Measurements from ENCODE around the gene LUZP2.

The LUZP2 gene

DNA sequence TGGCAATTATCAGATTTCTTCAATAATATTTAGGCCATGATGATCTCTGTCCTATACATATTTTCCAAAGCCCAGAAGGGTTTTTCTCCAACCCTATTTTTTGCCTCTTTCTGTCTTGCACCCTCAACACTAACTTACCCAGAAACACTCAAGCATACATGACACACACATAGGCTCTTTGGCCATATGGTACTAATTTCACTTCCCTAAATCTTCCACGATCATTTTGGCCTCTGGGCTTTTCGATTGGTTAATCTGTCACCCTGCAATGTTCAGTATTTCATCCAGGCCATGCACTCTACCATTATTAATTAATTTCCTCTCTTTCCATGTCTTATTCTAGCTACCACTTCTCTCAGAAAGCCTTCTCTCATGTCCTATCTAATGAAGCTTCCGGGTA, 59.8 kb downstream of the LUZP2 start:
- Histone ChIP-seq H3K27ac (no peak overlapping the region), H3K4me3 (no peak overlapping the region)
- no peak for DNase-seq (ENCODE audit: low spot score)
- TF ChIP-seq, protein P1, sequence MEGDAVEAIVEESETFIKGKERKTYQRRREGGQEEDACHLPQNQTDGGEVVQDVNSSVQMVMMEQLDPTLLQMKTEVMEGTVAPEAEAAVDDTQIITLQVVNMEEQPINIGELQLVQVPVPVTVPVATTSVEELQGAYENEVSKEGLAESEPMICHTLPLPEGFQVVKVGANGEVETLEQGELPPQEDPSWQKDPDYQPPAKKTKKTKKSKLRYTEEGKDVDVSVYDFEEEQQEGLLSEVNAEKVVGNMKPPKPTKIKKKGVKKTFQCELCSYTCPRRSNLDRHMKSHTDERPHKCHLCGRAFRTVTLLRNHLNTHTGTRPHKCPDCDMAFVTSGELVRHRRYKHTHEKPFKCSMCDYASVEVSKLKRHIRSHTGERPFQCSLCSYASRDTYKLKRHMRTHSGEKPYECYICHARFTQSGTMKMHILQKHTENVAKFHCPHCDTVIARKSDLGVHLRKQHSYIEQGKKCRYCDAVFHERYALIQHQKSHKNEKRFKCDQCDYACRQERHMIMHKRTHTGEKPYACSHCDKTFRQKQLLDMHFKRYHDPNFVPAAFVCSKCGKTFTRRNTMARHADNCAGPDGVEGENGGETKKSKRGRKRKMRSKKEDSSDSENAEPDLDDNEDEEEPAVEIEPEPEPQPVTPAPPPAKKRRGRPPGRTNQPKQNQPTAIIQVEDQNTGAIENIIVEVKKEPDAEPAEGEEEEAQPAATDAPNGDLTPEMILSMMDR (IDR thresholded peaks at IDR 0.05): no peak

DNA sequence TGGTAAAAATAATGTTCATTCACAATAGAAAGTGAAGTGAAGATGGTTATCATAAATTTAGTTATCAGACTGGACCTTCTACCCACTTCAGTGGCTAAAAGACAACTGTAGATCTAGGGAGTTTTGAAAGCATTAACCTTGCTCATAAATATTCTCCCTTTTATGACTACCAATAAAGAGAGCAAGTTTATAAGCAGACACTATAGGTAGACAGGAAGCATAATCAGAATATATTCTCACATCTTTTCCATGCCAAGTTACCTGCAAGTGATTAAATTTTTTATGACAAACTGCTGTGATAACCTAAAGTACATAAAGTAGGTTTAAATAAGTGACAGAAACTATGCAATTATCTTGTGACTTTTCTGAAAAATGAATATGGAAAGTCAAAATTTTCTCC, 62.5 kb downstream of the LUZP2 start:
- Histone ChIP-seq H3K27ac (no peak overlapping the region), H3K4me3 (no peak overlapping the region)
- DNase-seq (ENCODE audit: low spot score): no peak
- TF ChIP-seq, protein P1 (IDR thresholded peaks at IDR 0.05): no peak

DNA sequence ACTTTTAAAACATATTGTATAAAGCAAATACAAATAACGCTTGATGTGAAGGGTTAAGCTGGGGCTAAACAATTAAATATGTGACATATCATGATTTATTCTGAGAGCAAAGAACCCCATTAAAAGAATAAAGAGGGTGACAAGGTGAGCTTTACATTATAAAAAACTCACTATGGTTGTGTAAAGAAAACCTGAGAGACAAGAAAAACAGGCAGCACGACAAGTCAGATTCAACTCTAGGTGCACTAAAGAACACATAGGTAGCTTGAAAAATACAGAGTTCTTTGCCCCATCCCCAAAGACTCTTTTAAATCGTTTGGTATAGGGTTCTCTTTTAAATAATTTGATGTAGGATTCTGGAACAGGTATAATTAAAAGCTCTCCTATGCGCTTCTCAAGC, 63.5 kb downstream of the LUZP2 start:
- H3K4me3 ChIP-seq: no peak overlapping the region
- TF ChIP-seq, protein P1 (IDR thresholded peaks at IDR 0.05): no peak
- no peak for DNase-seq (ENCODE audit: low spot score)
- no peak overlapping the region for H3K27ac ChIP-seq

DNA sequence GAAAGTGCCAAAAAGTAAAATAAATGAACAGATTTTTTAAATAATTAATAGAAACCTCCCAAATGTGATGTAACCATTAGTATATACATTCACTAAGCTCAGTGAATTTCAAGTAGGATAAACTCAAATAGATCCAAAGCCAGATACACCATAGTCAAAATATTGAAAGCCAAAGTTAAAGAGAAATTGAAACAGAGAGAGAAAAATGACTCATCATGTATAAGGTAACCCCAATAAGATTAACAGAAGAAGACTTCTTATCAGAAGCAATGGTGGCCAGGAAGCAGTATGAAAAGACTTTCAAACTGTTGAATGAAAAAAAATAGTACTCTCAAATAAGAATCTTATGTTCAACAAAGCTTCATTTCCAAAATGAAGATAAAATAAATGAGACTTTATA, 70.5 kb downstream of the LUZP2 start:
- DNase-seq (ENCODE audit: low spot score): no peak
- no peak overlapping the region for H3K4me3 ChIP-seq
- no peak overlapping the region for H3K27ac ChIP-seq
- TF ChIP-seq, protein P1 (IDR thresholded peaks at IDR 0.05): no peak

DNA sequence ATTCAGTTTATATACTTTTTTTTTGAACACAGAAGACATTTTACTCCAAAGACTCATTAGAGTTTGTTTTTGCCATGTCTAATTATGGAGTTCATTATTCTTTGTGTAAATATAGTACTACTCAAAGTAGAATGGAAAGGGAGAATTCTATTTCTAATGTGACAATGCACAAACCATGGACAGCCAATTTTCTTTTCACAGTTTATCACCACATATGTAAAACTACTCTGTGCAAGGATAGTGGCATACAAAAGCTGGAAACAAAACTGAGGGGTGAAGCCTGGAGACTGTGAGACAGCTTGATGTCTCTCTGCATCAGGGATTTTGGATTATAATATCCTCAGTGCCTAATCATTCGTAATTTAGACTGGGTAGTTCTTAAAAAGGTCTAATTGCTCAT, 75.5 kb downstream of the LUZP2 start:
- H3K4me3 ChIP-seq: no peak overlapping the region
- H3K27ac ChIP-seq: no peak overlapping the region
- TF ChIP-seq, protein P1 (IDR thresholded peaks at IDR 0.05): no peak
- no peak for DNase-seq (ENCODE audit: low spot score)

DNA sequence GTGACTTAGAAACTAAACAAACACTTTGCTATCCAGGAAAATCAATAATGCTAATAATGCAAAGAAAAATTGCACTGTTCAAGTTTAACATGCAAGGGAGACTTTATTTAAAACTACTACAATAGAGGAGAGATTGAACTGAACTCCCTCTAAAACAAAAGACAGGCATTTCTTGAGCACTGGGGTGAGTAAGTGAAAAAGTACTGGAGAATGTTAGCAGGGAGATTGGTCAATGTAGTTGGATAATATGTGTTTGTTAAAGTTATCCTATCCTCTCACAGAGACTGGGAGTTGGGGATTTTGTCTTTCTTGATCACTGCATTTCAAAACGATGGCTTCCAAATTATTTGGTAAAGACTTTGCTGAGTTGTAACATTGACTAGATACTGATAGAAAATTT, 77.6 kb downstream of the LUZP2 start:
- H3K4me3 ChIP-seq: no peak overlapping the region
- no peak for DNase-seq (ENCODE audit: low spot score)
- H3K27ac ChIP-seq: no peak overlapping the region
- TF ChIP-seq, protein P1 (IDR thresholded peaks at IDR 0.05): no peak

DNA sequence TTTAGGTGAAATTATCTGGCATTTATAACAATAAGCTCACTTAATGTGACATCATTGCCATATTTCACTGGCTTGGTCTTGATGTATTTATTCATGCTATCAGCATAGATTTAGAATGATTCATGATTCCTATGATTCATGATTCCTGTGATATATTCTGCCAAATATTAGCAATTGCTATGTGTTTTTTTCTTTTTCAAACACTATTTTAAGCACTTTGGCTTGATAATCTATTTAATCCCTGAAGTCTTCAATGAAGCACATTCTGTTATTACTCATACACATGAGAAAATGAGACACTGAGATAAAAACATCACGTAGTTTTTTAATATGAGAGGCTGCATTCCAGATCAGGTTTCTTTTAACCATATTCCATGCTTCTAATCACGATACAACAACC, 78.5 kb downstream of the LUZP2 start:
- H3K27ac ChIP-seq: no peak overlapping the region
- DNase-seq (ENCODE audit: low spot score): no peak
- no peak overlapping the region for H3K4me3 ChIP-seq
- TF ChIP-seq, protein P1 (IDR thresholded peaks at IDR 0.05): no peak

Data from coronary artery (tissue), 2 donors.